Activated naive CD4-positive, alpha-beta T cell treated with anti-CD3 and anti-CD28 coated beads, Interleukin-2, amount 10 ng/mL, durations not matched to agents 7 days and 5 days (primary cell): ENCODE measurements around the gene OR1M1.
A peak's percentile ranks its signal among the peaks of the same experiment; 100 is the strongest.

Experiments
- CTCF ChIA-PET: fragments of 350-600 bp; sonication (Branson Sonifier 250); formaldehyde crosslinking; loops from one replicate; lab custom pipeline; 2021; ENCODE audit warnings: antibody characterized with exemption; lab: Charles Lee
- DNase-seq: peaks from one replicate; pipeline ENCODE4 v3.0.0-alpha.2; 2020
- H3K27ac Mint-ChIP-seq: one replicate; pipeline ENCODE4 v1.8.0; 2021; ENCODE audit warnings: mild to moderate bottlenecking, moderate library complexity, mixed read lengths
- H3K27me3 Mint-ChIP-seq: one replicate; pipeline ENCODE4 v1.8.0; 2021; ENCODE audit warnings: mild to moderate bottlenecking, mixed read lengths
- H3K36me3 Mint-ChIP-seq: one replicate; pipeline ENCODE4 v1.8.0; 2021; ENCODE audit warnings: mixed read lengths
- H3K4me1 Mint-ChIP-seq: one replicate; pipeline ENCODE4 v1.8.0; 2021; ENCODE audit warnings: mixed read lengths
- H3K4me3 Mint-ChIP-seq: one replicate; pipeline ENCODE4 v1.8.0; 2021; ENCODE audit warnings: mild to moderate bottlenecking, moderate library complexity, mixed read lengths
- H3K9me3 Mint-ChIP-seq: one replicate; pipeline ENCODE4 v1.8.0; 2021; ENCODE audit warnings: mixed read lengths

The OR1M1 gene

DNA sequence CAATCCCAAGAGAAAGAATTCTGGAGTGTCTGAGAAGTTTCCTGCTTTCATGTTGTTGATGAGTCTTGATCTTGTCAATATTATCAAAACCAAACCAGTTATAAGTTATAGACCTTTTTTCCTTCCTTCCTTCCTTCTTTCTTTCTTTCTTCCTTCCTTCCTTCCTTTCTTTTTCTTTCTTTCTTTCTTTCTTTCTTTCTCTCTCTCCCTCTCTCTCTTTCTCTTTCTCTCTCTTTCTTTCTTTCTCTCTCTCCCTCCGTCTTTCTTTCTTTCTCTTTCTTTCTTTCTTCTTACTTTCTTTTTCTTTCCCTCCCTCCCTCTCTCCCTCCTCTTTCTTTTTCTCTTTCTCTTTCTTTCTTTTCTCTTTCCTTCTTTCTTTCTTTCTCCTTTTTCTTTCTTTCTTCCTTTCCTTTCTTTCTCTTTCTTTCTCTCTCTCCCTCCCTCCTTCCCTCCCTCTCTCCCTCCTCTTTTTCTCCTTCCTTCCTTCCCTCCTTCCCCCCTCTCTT is 40.1 kb downstream of the OR1M1 start, which contains the start of gene OR7G3:
TSS of gene OR7G3 (minus strand) at position 51 of the 506 bp plus-strand sequence. CDS start at position 51, 0 bp downstream.
- CTCF ChIA-PET: no interaction called here
- no peak for DNase-seq
- Mint-ChIP-seq H3K4me3 (no peak within 1 kb of the TSS), H3K9me3 (no peaks in the 10 kb centered on the region), H3K4me1 (peaks cover 10% of the 10 kb centered on the region), H3K36me3 (no peaks in the 10 kb centered on the region), H3K27ac (no peak within 1 kb of the TSS), H3K27me3 (peaks cover 8% of the 10 kb centered on the region)

DNA sequence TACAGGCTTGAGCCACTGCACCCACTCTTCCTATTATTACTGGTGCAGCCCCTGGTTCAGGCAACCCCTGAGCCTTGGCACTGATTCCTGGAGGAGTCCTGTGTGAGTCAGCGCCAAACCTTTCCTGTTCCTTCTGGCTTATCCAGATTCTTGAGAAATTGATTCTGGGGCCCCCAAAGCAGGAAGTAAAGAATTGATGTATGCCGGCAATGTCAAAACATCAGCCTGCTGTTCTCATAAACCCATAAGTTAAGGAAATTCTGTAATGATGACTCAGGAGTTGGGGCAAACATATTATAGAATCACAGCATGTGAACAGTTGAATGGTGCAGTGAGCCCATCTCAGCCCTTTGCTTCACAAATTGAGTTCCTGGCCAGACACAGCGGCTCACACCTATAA is 41.3 kb downstream of the OR1M1 start:
- no peak for DNase-seq
- peaks cover 10% of the 10 kb centered on the region for H3K4me1 Mint-ChIP-seq
- no peaks in the 10 kb centered on the region for H3K9me3 Mint-ChIP-seq
- CTCF ChIA-PET: no interaction called here
- no peak overlapping the region for H3K27ac Mint-ChIP-seq
- no peak overlapping the region for H3K4me3 Mint-ChIP-seq
- H3K27me3 Mint-ChIP-seq: peaks cover 8% of the 10 kb centered on the region
- no peaks in the 10 kb centered on the region for H3K36me3 Mint-ChIP-seq

DNA sequence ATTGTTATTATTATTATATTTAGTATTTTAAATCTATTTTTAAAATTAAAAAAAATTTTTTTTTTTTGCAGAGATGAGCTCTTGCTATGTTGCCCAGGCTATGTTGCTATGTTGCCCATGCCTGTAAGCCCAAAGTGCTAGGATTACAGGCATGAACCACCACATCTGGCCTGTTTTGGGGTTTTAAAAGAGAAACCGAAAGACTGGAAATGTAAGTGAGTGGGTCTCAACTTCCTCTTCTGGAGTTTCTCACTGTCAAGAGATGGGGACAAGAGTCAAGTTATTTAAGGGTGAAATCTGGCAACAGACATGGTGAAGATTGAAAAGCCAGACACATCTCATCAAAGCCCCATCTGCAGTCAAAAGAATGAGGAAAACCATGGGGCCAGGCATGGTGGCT is 44.1 kb downstream of the OR1M1 start:
- CTCF ChIA-PET: no interaction called here
- no peak overlapping the region for H3K27ac Mint-ChIP-seq
- H3K4me1 Mint-ChIP-seq: peaks cover 10% of the 10 kb centered on the region
- H3K27me3 Mint-ChIP-seq: peaks cover 8% of the 10 kb centered on the region
- DNase-seq: no peak
- H3K36me3 Mint-ChIP-seq: no peaks in the 10 kb centered on the region
- H3K4me3 Mint-ChIP-seq: no peak overlapping the region
- H3K9me3 Mint-ChIP-seq: no peaks in the 10 kb centered on the region

DNA sequence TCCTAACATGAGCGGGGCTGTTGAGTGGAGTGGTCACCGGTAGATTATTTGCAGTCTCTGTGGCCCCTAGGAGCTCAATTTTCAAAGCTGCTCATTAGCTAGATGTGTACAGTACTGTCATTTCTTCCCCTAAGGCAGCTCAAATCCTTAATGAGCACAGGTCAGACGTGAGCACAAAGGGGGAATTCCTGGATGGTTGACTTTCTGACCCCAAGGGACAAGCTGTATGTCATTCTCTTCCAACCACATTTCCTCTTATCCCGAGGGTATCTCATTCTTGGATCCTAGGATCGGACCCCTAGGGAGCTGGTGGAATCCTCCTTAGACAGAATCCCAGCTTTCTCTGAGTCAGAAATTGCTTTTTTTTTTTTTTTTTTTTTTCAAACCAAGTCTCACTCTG is 45.6 kb downstream of the OR1M1 start:
- no peaks in the 10 kb centered on the region for H3K36me3 Mint-ChIP-seq
- no peak for DNase-seq
- H3K27ac Mint-ChIP-seq: no peak overlapping the region
- H3K9me3 Mint-ChIP-seq: no peaks in the 10 kb centered on the region
- no peak overlapping the region for H3K4me3 Mint-ChIP-seq
- CTCF ChIA-PET: no interaction called here
- peaks cover 14% of the 10 kb centered on the region for H3K4me1 Mint-ChIP-seq
- peaks cover 1% of the 10 kb centered on the region for H3K27me3 Mint-ChIP-seq

DNA sequence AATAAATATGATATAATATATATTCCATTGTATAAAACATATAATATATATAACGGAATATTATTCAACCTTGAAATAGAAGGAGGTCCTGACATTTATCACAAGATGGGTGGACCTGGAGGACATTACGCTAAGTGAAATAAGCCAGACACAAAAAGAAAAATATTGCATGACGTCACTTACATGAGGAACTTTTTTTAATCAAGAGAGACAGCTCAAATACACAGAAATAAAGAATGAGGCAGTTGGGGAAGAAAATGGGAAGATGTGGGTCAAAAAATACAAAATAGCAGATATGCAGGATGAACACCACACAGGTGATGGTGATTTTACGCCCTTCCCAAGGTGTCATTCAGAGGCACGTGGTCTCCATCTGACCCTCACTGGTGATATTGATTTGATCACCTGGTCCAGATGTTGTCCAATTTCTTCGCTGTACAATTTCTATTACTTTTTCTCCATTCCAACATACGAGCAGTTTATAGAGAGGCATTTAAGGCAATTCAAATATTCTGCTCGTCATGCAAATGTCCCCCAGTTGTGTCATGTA is 52.8 kb downstream of the OR1M1 start:
- CTCF ChIA-PET: no interaction called here
- H3K4me1 Mint-ChIP-seq: peaks cover 33% of the 10 kb centered on the region
- peak overlapping the region; percentile 96 for H3K4me3 Mint-ChIP-seq
- peaks cover 13% of the 10 kb centered on the region for H3K9me3 Mint-ChIP-seq
- peak overlapping the region; percentile 92 for H3K27ac Mint-ChIP-seq
- H3K27me3 Mint-ChIP-seq: no peaks in the 10 kb centered on the region
- H3K36me3 Mint-ChIP-seq: peaks cover 34% of the 10 kb centered on the region
- no peak for DNase-seq

DNA sequence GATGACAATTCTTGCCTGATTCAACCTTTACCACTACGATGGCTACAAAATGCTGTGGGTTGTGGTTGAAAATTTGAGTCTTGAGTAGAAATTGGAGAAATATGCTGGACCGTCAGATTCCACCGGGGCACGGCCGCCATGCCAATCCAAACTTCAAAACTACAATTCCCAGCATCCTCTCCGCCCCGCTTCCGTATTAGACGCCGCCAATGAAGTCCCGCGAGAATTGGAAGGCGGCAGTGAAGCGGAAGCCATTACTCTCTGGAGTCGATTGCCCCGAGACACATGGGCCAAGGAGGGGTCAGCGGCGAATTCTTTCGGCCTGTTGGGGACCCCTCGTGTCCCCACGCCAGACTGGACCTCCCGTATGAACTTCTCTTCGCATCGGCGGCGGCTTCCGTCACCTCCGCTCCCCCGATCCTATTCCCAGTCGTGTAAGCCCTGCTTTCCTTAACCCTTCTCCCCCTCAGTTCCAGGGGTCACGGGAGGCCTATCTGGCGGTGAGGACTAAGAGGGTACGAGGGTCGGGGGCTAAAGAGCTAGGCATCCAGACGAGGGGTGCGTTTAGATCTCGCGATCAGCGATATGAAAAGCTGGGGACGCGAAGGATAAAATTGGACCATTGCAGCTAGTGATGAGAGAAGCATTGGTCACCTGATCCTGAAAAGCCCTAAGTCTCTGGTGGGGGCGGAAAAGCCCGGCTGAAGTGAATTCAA is 53.5 kb downstream of the OR1M1 start, which contains the start of gene ZNF317:
TSS of gene ZNF317 (plus strand) at position 239 of the 716 bp plus-strand sequence. CDS start 15,620 bp downstream, outside the sequence.
- Mint-ChIP-seq H3K36me3 (peaks cover 40% of the 10 kb centered on the region), H3K27me3 (no peaks in the 10 kb centered on the region), H3K9me3 (peaks cover 19% of the 10 kb centered on the region), H3K4me3 (peak within 1 kb of the TSS; percentile 96), H3K27ac (peak within 1 kb of the TSS; percentile 92), H3K4me1 (peaks cover 33% of the 10 kb centered on the region)
- DNase-seq: peak; percentile 96
- CTCF ChIA-PET: no interaction called here

DNA sequence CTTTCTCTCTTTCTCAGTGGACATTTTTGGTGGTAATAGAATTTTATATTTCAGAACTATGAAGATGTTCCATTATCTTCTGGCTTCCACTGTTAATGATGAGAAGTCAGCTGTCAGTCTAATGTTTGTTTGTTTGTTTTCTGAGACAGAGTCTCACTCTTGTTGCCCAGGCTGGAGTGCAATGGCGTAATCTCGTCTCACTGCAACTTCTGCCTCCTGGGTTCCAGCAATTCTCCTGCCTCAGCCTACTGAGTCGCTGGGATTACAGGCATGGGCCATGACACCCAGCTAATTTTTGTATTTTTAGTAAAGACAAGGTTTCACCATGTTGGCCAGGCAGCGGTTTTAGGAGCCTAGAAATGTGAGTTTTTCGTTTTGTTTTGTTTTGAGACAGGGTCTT is 58.1 kb downstream of the OR1M1 start:
- no peak overlapping the region for H3K27ac Mint-ChIP-seq
- H3K4me1 Mint-ChIP-seq: peaks cover 25% of the 10 kb centered on the region
- peaks cover 81% of the 10 kb centered on the region for H3K36me3 Mint-ChIP-seq
- DNase-seq: no peak
- peaks cover 55% of the 10 kb centered on the region for H3K9me3 Mint-ChIP-seq
- CTCF ChIA-PET: no interaction called here
- no peaks in the 10 kb centered on the region for H3K27me3 Mint-ChIP-seq
- H3K4me3 Mint-ChIP-seq: no peak overlapping the region
